ENCODE results near the gene APOBEC3A.

- TF ChIP-seq POLR2A (IDR thresholded peaks at IDR 0.05) (no peak), CTCF (IDR thresholded peaks at IDR 0.05 in 4 of 5, conservative IDR thresholded peaks at IDR 0.05 in 1 of 5) (no peak)
Measured at GRCh38 chr22:38957808-38958650, 620 bp downstream of the APOBEC3A start.
